IMR-90 (cell line): ENCODE data around the gene TENM3.

Experiments
- POLR2A ChIP-seq: IDR thresholded peaks from 2 replicates; pipeline ENCODE4 v1.6.1; 2012; ENCODE audit warnings: mild to moderate bottlenecking, low read depth, low read length
- TF ChIP-seq, protein P1 (sequence below): conservative IDR thresholded peaks from 2 replicates; pipeline ENCODE4 v1.5.1; 2012; ENCODE audit warnings: mild to moderate bottlenecking, low read depth, low read length, improper control_type of control experiment

DNA sequence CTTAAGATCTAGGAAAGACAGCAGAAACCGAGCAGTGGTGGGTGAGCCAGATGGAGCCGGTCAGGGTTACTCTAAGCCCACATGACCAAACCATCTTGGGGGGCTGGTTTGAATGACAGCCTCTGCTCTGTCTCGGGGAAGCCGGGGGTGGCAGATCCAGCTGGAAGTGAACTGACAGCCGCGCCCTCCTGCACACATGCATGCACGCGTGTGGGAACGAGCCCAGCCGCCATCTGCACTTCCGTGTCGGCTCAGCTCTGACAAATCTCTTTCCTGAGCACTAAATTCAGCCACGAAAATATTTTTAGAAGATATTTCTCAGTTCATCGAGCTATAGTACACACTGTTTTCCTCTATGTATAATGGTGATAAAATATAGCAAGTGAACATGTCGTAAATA is 558.4 kb downstream of the TENM3 start:
- TF ChIP-seq, protein P1, sequence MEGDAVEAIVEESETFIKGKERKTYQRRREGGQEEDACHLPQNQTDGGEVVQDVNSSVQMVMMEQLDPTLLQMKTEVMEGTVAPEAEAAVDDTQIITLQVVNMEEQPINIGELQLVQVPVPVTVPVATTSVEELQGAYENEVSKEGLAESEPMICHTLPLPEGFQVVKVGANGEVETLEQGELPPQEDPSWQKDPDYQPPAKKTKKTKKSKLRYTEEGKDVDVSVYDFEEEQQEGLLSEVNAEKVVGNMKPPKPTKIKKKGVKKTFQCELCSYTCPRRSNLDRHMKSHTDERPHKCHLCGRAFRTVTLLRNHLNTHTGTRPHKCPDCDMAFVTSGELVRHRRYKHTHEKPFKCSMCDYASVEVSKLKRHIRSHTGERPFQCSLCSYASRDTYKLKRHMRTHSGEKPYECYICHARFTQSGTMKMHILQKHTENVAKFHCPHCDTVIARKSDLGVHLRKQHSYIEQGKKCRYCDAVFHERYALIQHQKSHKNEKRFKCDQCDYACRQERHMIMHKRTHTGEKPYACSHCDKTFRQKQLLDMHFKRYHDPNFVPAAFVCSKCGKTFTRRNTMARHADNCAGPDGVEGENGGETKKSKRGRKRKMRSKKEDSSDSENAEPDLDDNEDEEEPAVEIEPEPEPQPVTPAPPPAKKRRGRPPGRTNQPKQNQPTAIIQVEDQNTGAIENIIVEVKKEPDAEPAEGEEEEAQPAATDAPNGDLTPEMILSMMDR: no peak
- no peak for TF ChIP-seq POLR2A
